Measurements from ENCODE around the gene RXYLT1. TPM values are rescaled to one million over a fixed set of nuclear protein-coding genes. Genes with fewer than 3 reads are reported as not detected.
"Not testable (repeated sequence)": the region's sequence is repeated elsewhere in the genome, so short reads cannot be mapped to it uniquely, and the experiment has no call there.

The RXYLT1 gene, protein sequence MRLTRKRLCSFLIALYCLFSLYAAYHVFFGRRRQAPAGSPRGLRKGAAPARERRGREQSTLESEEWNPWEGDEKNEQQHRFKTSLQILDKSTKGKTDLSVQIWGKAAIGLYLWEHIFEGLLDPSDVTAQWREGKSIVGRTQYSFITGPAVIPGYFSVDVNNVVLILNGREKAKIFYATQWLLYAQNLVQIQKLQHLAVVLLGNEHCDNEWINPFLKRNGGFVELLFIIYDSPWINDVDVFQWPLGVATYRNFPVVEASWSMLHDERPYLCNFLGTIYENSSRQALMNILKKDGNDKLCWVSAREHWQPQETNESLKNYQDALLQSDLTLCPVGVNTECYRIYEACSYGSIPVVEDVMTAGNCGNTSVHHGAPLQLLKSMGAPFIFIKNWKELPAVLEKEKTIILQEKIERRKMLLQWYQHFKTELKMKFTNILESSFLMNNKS
- total RNA-seq (2014; rRNA removed; shearing (Covaris generic)) (10.7 and 15.7 TPM in 2 replicates), total RNA-seq (2022) (23.3 and 23.5 TPM in 2 replicates), Bru-seq, nascent RNA (percentile 70 among the genes with signal in this experiment), BruChase-seq, experiment 1, labeled RNA remaining after a 6-hour chase (percentile 60 among the genes with signal in this experiment), BruChase-seq, experiment 2, labeled RNA remaining after a 2-hour chase (percentile 65 among the genes with signal in this experiment)
- long read RNA-seq, full-length matches to known transcripts, result 148 of 177 reads
- long read RNA-seq, partial matches to known transcripts, result 15 of 177 reads
- long read RNA-seq, other reads (novel, unspliced or antisense), result 14 of 177 reads

DNA sequence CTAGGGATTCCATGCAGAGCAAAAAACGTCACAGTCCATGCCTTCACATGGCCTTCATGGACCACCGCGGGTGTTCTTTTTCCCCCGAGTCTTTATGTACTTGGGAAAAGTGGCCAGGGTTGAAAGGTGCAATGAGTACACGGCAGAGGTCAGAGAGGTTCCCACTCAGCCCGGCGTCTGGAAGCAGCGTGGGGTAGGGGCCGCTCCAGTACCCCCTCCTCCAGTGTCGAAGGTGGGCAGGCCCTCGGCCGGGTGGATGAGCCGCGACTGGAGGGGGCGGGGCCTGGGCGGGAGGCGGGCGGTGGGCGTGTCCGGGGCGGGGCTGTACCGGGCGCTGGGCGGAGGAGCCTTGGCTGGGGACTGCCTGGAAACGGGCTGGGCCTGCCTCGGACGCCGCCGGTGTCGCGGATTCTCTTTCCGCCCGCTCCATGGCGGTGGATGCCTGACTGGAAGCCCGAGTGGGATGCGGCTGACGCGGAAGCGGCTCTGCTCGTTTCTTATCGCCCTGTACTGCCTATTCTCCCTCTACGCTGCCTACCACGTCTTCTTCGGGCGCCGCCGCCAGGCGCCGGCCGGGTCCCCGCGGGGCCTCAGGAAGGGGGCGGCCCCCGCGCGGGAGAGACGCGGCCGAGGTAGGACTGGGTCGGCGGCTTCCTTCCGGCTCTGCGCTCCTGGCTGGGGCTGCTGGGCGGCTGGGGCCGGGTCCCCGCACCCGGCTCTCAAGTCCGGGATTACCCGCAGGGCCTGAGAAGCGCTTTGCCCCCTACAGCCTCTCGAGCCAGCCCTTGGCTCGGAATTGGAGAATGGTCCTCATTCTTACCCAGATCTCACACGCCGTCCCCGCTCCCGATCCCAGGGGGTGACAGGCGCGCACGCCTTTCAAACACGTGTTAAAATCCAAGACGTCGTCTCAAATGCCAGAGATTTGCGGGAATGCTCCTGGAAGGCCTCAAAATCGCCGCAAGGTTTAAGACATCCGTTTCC lies at the start of gene RXYLT1:
Gene RXYLT1 (plus strand): TSS at position 412 of the 984 bp plus-strand sequence. CDS start 52 bp downstream, at position 464.
- Histone ChIP-seq H2AFZ (ENCODE audit: low read length) (peak within 1 kb of the TSS; percentile 98), H4K20me1 (ENCODE audit: insufficient read depth, low read length) (no peaks in the 10 kb centered on the region), H3K4me2 (ENCODE audit: low read length) (peak within 1 kb of the TSS; percentile 94), H3K9me2 (ENCODE audit: insufficient read depth, low read length) (no peaks in the 10 kb centered on the region; the same call in 1 of the 2 replicates), H3K36me3 (ENCODE audit: insufficient read depth, low read length) (peaks cover 36% of the 10 kb centered on the region), H3K79me2 (ENCODE audit: insufficient read depth, low read depth, low read length) (peaks cover 20% of the 10 kb centered on the region; the same call in 1 of the 2 replicates), H3K27ac (ENCODE audit: low read depth, low read length, poor library complexity, severe bottlenecking) (peak within 1 kb of the TSS; percentile 64), H3K9me3 (ENCODE audit: low read length) (no peaks in the 10 kb centered on the region), H3K4me3 (ENCODE audit: low read depth, low read length, poor library complexity, severe bottlenecking) (peak within 1 kb of the TSS; percentile 98), H3K4me1 (ENCODE audit: insufficient read depth, low read length, poor library complexity, severe bottlenecking) (peaks cover 13% of the 10 kb centered on the region)
- ChIA-PET POLR2A (no interaction called here), CTCF (ENCODE audit: unreplicated experiment) (no interaction called here)
- intact Hi-C loops (cut with micrococcal nuclease; ENCODE audit: unreplicated experiment), result loop anchor here (2.0 kb wide), 1 partner anchor 625 kb away; the partner anchor contains the start of gene XPOT
- no TSS peak for BruUV-seq (replicated peaks)
- TF ChIP-seq EZH2phosphoT487 (IDR thresholded peaks at IDR 0.05; ENCODE audit: borderline replicate concordance, low read depth, low read length), result no peak
- TF ChIP-seq, protein P1, sequence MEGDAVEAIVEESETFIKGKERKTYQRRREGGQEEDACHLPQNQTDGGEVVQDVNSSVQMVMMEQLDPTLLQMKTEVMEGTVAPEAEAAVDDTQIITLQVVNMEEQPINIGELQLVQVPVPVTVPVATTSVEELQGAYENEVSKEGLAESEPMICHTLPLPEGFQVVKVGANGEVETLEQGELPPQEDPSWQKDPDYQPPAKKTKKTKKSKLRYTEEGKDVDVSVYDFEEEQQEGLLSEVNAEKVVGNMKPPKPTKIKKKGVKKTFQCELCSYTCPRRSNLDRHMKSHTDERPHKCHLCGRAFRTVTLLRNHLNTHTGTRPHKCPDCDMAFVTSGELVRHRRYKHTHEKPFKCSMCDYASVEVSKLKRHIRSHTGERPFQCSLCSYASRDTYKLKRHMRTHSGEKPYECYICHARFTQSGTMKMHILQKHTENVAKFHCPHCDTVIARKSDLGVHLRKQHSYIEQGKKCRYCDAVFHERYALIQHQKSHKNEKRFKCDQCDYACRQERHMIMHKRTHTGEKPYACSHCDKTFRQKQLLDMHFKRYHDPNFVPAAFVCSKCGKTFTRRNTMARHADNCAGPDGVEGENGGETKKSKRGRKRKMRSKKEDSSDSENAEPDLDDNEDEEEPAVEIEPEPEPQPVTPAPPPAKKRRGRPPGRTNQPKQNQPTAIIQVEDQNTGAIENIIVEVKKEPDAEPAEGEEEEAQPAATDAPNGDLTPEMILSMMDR (conservative IDR thresholded peaks at IDR 0.05; ENCODE audit: low read length), result no peak
- DNase-seq (ENCODE audit: low spot score), result peak; percentile 85

DNA sequence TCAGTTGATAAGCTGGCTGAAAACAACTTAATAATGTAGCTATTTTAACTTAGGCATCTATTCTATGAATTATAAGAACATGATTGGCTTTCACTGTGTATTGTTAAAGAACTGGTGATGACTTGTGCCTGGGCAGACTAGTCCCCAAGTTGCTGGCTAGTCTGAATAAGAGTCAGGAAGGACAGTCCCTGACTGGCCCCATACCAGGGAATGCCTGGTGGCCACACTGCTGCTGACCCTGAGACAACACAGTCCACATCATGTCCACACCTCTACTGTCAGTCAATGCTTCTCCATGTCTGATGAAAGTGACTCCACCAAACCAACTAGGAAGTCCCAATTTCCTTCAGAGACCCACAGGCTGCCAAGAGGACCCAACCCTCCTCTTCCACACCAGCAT lies 46.9 kb upstream of the RXYLT1 start:
- H3K4me1 ChIP-seq (ENCODE audit: insufficient read depth, low read length, poor library complexity, severe bottlenecking); H3K36me3 ChIP-seq (ENCODE audit: insufficient read depth, low read length); H2AFZ ChIP-seq (ENCODE audit: low read length); H3K79me2 ChIP-seq (ENCODE audit: insufficient read depth, low read depth, low read length); H3K4me3 ChIP-seq (ENCODE audit: low read depth, low read length, poor library complexity, severe bottlenecking); DNase-seq (ENCODE audit: low spot score); H3K27ac ChIP-seq (ENCODE audit: low read depth, low read length, poor library complexity, severe bottlenecking); intact Hi-C loops (cut with micrococcal nuclease; ENCODE audit: unreplicated experiment); H3K4me2 ChIP-seq (ENCODE audit: low read length); BruUV-seq (replicated peaks); H3K9me3 ChIP-seq (ENCODE audit: low read length); CTCF ChIA-PET (ENCODE audit: unreplicated experiment); H3K9me2 ChIP-seq (ENCODE audit: insufficient read depth, low read length); POLR2A ChIA-PET; H4K20me1 ChIP-seq (ENCODE audit: insufficient read depth, low read length): not testable (repeated sequence)

DNA sequence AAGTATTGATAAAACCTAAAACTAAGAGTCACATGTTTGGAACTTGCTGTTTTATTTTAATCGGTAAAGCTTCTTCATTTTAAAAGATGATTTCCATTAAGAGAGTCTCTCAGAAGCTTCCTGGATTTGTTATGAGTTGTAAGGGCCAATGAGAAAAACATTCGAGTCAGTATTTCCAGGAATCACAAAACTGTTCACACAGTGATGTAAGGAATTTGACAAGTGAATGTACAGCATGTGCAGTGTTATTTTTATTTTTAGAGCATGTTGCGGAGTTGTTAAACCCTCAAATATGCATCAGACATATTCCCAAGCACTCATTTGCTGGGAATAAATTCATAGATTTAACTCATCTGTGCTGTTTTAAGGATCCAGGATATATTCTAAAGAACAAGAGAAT lies 46.1 kb upstream of the RXYLT1 start:
- H4K20me1 ChIP-seq (ENCODE audit: insufficient read depth, low read length); CTCF ChIA-PET (ENCODE audit: unreplicated experiment): not testable (repeated sequence)

DNA sequence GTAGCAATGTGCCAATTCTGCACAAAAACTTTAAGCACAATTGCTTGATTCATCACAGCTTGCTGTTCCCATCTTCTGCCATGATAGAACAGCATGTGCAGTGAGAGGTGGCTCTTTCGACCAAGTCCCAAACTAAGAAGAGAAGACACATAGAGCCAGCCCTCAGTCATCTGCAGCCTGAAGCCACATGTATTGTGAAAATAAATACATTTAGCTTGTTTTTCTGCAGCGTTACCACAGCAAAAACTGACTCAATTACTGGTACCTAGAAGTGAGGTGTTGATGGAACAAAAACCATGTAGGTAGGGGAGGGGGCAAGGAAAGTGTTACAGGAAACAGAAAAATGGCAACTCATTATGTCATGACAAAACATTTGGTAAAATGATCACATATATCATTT lies 39.2 kb upstream of the RXYLT1 start:
- POLR2A ChIA-PET; H3K9me3 ChIP-seq (ENCODE audit: low read length); DNase-seq (ENCODE audit: low spot score); BruUV-seq (replicated peaks); intact Hi-C loops (cut with micrococcal nuclease; ENCODE audit: unreplicated experiment); H3K9me2 ChIP-seq (ENCODE audit: insufficient read depth, low read length); CTCF ChIA-PET (ENCODE audit: unreplicated experiment); H3K27ac ChIP-seq (ENCODE audit: low read depth, low read length, poor library complexity, severe bottlenecking); H3K4me1 ChIP-seq (ENCODE audit: insufficient read depth, low read length, poor library complexity, severe bottlenecking); H3K4me3 ChIP-seq (ENCODE audit: low read depth, low read length, poor library complexity, severe bottlenecking); H2AFZ ChIP-seq (ENCODE audit: low read length); H3K79me2 ChIP-seq (ENCODE audit: insufficient read depth, low read depth, low read length); H3K4me2 ChIP-seq (ENCODE audit: low read length); H4K20me1 ChIP-seq (ENCODE audit: insufficient read depth, low read length); H3K36me3 ChIP-seq (ENCODE audit: insufficient read depth, low read length): not testable (repeated sequence)

More for the DNA sequence above, 46.1 kb upstream of the RXYLT1 start:
- H3K4me1 ChIP-seq (ENCODE audit: insufficient read depth, low read length, poor library complexity, severe bottlenecking); H3K9me2 ChIP-seq (ENCODE audit: insufficient read depth, low read length); H3K4me2 ChIP-seq (ENCODE audit: low read length); H3K4me3 ChIP-seq (ENCODE audit: low read depth, low read length, poor library complexity, severe bottlenecking); BruUV-seq (replicated peaks); POLR2A ChIA-PET; H3K36me3 ChIP-seq (ENCODE audit: insufficient read depth, low read length); H3K9me3 ChIP-seq (ENCODE audit: low read length); DNase-seq (ENCODE audit: low spot score); intact Hi-C loops (cut with micrococcal nuclease; ENCODE audit: unreplicated experiment); H3K27ac ChIP-seq (ENCODE audit: low read depth, low read length, poor library complexity, severe bottlenecking); H3K79me2 ChIP-seq (ENCODE audit: insufficient read depth, low read depth, low read length); H2AFZ ChIP-seq (ENCODE audit: low read length): not testable (repeated sequence)

DNA sequence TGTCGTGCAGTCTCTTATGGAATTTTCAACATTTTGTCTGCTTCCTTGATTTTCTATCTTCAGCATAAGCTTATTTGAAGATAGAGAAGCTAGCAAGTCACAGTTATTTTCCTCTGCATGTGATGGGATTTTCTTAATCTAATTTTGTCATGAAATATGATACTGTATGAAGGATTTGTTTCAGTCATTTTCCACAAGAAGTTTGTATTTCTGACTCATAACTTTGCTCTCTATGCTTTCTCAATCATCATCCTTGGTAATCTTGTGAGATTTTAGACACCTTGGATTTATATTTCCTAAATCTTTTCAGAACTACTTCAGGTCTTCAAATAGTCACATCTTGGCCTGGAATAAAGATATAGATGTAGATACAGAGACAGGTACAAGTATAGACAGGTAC lies 38.3 kb upstream of the RXYLT1 start:
- H4K20me1 ChIP-seq (ENCODE audit: insufficient read depth, low read length); H3K27ac ChIP-seq (ENCODE audit: low read depth, low read length, poor library complexity, severe bottlenecking); H3K36me3 ChIP-seq (ENCODE audit: insufficient read depth, low read length); CTCF ChIA-PET (ENCODE audit: unreplicated experiment); H3K9me2 ChIP-seq (ENCODE audit: insufficient read depth, low read length); H3K9me3 ChIP-seq (ENCODE audit: low read length); H3K79me2 ChIP-seq (ENCODE audit: insufficient read depth, low read depth, low read length); intact Hi-C loops (cut with micrococcal nuclease; ENCODE audit: unreplicated experiment); DNase-seq (ENCODE audit: low spot score); POLR2A ChIA-PET; H3K4me2 ChIP-seq (ENCODE audit: low read length); BruUV-seq (replicated peaks); H3K4me1 ChIP-seq (ENCODE audit: insufficient read depth, low read length, poor library complexity, severe bottlenecking); H2AFZ ChIP-seq (ENCODE audit: low read length); H3K4me3 ChIP-seq (ENCODE audit: low read depth, low read length, poor library complexity, severe bottlenecking): not testable (repeated sequence)

Measured in OCI-LY7 (cell line).